Raji (cell line): Measurements from ENCODE around the gene IL15RA.

Experiments used
- POLR2A ChIP-seq: IDR thresholded peaks from 2 replicates; pipeline ENCODE4 v1.6.1; 2011; ENCODE audit warnings: low read depth, low read length, control low read depth; ENCODE audit not compliant: insufficient read depth

IL15RA gene

DNA sequence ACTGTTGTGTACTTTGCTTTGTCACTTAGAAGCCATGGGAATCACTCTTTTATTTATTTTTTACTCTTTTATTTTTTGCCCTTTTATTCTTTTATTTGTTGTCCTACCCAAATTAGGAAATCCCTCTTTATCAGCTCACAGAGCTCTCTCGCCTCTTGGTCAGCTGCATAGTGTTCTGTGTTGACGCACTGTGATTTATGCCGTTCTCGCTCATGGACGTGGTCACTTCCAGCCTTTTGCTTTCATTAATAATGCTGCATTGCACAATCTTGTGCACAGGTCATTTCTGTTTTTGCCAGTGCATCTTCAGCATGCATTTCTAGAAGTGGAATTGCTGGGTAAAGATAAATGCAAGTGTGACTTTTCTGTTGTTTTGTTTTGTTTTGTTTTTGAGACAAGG lies 45.0 kb downstream of the IL15RA start:
- no peak for TF ChIP-seq POLR2A

DNA sequence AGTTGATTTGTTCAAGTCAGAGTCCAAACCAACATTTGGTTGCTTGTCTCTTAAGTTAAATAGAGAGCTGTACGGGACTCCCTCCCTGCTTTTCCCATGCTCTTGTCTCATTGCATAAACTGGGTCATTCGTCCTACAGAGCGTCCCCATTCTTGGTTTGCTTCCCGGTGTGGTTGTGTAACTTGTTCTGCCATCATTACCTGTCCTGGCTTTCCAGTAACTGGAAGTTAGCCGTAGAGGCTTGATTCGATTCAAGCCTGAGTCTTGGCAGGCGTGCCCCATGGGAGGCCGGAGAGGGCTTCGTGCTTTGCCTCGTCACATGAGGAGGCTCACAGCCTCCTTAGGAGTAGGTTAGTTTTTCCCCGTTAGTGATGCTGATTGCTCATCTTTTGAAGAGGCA lies 47.1 kb downstream of the IL15RA start:
- no peak for TF ChIP-seq POLR2A

DNA sequence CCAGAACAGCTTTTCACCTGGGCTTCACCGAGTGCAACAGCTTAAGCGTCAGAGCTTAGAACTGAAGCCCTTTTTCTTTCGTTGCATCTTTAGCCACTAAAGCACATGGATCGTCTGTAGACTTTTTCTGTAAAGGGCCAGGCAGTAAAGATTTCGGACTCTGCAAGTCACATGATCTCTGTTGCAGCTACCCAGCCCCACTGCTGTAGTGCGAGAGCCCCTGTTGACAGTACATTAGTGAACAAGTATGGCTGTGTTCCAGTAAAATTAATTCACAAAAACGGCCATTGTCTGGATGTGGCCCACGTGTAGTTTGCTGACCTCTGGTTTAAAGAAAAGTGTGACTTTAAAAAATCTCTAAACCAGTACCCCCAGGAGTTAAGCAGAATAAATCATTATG lies 47.9 kb downstream of the IL15RA start:
- TF ChIP-seq POLR2A, result no peak

DNA sequence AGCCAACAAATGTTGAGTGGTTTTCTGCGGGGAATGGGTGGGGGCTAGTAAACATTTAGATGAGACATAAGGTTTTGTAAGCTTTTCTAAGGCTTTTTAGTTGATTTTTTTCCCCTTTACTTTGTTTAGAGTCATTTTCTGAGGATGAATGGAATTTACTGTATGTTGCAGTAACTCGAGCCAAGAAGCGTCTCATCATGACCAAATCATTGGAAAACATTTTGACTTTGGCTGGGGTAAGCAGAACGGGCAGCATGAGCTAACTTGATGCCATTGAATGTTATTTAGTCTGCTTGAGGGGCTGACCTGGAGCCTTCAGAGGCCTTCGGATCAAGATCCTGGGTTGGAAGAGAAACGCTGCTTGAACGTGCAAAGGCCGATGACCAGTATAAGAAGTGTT lies 50.0 kb downstream of the IL15RA start:
- no peak for TF ChIP-seq POLR2A

DNA sequence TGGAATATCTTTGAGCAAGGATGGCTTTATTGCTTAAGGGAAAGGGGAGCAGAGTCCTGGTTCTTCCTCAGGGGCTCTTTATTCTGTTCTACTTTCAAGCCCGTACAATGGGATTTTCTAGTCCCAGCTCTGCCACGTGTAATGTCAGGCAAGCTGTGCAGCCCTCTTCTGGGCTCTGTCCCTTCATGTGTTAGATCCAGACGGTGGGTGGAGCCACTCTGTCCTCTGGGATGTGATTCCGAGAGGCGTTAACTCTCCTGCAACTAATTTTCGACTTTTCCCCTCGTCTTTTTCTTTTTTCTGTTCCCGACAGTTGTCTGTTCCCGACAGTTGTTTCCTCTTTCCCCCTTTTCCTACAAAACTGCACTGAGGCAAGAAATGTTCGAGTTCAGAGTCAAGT lies 52.5 kb downstream of the IL15RA start:
- TF ChIP-seq POLR2A, result no peak

DNA sequence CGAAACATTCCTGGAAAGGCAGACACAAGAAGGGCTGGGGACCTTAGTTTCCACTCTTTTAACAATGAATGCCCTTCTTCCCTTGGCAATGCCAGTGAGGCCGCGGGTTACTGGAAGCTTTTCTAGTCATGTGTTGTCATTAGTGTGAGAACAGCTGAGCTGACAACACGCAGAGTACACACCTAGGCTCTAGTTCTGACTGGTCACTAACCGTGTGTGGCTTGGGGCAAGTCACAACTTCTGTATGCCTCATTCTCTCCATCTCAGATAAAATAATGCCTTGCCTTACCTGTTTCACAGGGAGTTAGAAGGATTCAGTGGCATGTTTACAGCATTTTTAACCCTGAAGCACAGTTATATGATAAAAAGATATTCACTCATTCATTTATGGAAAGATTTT lies 55.6 kb downstream of the IL15RA start:
- TF ChIP-seq POLR2A, result no peak

DNA sequence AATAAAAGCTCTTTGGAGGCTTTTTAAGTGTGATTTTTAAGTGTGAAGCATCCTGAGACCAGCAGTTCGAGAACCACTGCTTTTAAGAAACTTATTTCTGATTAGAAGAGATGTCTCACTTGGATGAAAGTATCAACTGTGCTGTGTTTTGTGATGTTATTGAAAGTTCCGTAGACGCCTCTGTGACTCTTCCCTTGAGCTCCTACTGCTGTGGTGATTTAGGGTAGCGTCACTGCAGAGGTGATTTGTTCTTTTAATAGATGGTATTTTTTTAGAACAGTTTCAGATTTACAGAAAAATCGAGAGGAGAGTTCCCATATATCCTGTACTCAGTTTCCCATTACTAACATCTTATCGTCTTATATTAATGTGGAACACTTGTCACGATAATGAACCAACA lies 57.8 kb downstream of the IL15RA start:
- TF ChIP-seq POLR2A, result no peak

DNA sequence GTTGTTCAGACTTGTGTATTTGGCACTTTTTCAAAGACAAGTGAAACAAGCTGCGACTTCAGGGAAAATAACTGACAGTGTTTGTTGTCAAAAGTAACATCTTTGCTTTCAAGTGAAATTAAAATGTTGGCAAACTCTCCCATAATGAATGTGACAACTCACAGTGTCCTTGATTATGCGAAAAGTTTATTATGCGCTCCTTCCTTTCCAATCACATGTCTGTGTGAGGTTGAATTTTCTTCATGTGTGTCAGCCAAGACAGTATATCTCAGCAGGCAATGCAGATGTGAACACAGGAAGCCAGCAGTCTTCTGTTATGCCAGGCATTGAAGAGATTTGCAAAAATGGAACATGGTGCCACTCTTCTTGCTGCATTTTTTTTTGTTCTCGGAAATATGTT lies 58.6 kb downstream of the IL15RA start:
- no peak for TF ChIP-seq POLR2A

DNA sequence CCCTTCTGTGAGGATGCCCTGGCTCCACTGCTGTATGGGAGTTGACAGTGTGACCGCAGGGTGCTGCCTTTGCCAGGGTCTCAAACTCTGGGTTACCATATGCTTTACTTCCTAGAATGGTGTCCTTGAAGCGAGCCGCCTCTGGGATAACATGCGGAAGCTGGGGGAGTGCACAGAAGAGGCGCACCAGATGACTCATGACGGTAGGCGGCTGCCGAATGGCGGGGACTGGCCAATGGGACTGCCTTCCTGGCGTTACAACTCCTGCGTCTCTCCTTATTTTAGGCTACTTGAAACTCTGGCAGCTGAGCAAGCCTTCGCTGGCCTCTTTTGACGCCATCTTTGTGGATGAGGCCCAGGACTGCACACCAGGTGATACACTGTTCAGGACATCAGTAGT lies 60.0 kb downstream of the IL15RA start:
- TF ChIP-seq POLR2A, result no peak

DNA sequence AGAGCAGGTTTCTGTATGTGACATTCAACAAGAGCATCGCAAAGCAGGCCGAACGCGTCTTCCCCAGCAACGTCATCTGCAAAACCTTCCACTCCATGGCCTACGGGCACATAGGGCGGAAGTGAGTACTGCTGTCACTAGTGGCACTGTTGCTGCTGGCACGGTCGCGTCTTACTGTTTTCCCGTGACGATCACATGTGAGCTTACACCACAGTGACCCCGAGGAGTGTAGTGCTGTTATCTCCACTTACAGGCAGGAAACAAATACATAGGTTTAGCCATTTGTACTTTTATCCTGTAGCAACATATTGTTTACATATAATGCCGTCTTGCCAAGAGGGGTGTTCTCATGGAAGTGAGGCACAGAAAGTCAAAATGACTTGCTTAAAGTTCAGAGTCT lies 61.9 kb downstream of the IL15RA start:
- TF ChIP-seq POLR2A, result no peak

DNA sequence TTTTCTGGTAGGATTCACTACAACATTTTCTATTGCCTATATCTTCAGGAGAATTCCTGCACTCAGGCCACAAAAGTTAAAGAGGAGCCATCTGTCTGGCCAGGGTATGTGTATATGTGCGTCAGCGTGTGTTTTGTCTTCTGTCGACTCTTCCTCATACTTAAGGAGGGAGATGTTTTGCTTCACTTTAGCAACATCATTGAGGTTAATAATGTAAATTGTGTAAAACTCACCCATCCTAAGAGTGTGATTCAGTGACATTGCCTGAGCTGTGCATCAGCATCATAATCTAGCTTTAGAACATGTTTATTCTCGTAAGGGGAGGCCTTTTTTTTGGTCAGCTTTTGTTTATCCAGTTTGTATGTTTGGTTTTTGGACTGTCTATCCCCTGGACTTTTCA lies 63.6 kb downstream of the IL15RA start:
- TF ChIP-seq POLR2A, result no peak

DNA sequence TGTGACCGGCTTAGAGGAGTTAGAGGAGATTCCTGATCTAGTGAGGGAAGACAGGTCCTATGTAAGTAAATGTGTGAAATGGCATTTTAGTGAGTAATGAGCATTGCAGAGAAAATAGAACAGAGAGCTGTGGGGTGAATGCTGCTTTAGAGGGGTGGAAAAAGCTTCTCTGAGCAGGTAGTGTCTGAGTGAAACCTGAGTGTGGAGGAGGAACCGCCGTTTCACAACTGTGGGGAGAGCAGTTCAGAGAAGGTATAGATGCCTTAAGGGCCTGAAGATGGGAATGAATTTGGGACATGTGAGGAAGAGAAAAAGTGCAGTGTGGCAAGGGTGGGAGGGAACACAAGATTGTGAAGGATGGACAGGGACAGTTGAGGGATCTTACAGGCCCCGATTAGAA lies 65.7 kb downstream of the IL15RA start:
- no peak for TF ChIP-seq POLR2A

DNA sequence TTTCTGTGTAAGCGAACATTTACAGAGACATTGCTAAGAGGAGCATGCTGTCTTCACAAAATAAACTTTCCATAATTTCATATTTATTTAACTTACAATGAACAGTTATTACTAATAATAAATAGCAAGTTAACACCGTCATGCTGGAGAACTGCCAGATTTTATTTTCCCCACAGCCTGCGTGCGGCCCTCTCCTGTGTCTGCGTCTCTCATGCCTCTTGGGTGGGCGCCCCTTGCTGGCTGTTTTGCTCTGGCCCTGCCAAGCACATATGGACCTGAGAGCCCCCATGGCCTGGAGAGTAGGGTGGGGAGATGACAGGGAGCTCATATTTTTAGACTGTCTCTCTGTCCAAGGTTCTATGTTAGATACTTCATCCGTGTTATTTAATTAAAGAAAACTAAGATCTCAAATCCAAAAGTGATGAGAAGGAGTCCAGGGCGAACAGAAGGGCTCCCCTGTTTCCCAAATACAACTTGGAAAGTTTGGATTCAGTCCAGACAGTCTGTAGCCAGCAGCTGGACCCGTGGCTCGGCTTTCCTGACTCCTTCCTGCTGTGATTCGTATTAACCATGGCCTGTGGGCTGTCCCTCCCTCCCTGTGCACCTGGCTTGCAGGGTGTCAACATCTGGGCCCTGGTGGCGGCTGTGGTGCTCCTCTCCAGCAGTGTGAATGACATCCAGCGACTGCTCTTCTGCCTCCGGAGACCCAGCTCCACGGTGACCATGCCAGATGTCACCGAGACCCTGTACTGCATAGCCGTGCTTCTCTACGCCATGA lies 66.8 kb downstream of the IL15RA start:
- TF ChIP-seq POLR2A, result no peak

DNA sequence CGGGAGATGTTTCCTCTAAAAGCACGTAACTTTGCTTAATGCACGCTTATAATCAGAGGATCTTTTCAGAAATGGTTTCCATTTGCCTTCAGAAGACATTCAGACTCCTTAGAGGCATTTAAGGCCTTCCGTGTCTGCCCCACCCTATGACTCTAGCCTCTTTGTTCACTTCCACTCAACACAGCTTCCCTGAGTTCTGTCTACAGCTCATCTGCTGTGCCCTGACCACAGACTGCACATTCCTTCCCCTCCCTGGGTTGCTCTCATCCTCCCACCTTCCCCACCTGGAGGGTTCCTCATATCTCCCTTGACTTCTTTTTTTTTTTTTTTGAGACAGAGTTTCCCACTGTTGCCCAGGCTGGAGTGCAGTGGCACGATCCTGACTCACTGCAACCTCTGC lies 70.7 kb downstream of the IL15RA start:
- TF ChIP-seq POLR2A, result no peak

DNA sequence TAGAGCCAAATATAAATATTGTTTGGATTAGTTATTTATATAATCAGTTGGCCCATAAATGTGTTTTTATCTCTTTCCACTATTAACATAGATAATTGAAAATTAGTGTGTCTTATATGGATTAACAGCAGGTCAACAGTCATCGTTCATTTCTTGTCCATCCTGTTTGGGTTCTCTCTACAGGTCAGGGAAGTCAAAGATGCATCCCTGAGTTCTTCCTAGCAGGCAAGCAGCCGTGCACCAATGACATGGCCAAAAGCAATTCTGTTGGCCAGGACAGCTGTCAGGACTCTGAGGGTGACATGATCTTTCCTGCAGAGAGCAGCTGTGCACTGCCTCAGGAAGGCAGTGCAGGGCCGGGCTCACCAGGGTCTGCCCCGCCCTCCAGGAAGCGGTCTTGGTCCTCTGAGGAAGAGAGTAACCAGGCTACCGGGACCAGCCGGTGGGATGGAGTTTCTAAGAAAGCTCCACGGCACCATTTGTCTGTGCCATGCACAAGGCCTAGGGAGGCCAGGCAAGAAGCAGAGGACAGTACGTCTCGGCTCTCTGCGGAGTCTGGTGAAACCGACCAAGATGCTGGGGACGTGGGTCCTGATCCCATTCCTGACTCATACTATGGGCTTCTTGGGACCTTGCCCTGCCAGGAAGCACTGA lies 71.4 kb downstream of the IL15RA start:
- no peak for TF ChIP-seq POLR2A

DNA sequence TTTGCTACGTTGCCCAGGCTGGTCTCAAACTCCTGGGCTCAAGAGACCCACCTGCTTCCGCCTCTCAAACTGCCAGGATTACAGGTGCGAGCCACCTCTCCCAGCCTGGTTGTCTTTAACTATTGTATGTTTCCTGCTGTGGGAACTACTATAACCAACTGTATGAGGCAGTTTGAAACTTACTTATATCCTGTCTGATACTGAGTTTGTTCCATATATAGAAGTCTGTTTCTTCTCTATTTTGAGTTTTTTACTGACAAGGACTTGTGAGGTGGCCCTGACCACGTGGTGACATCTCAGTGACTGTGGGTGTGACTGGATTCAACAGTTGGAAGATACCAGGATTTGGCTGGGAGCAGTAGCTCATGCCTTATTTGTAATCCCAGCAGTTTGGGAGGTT lies 73.1 kb downstream of the IL15RA start:
- TF ChIP-seq POLR2A, result no peak

DNA sequence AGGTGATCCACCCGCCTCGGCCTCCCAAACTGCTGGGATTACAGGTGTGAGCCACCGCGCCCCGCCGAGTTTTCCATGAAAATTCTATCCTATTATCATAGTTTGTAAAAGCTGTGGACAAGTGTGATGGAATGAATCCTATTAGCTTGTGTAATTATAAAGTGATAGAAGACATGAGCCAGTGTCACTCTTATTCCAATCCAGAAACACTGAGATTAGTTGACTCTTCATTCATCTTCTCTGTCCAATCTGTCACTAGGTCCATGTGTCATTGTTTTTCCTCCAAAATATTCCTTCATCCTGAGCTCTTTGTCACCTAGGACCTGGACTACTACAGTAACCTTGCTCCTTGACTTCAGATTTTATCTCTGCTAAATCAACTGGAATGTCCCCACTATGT lies 73.8 kb downstream of the IL15RA start:
- no peak for TF ChIP-seq POLR2A
